ENCODE measurements around the gene MAP4K2.

Gene MAP4K2

GRCh38 chr11:64754124-64754918 lies 48.7 kb downstream of the MAP4K2 start:
- no peak for DNase-seq (ENCODE audit: low spot score)

DNA sequence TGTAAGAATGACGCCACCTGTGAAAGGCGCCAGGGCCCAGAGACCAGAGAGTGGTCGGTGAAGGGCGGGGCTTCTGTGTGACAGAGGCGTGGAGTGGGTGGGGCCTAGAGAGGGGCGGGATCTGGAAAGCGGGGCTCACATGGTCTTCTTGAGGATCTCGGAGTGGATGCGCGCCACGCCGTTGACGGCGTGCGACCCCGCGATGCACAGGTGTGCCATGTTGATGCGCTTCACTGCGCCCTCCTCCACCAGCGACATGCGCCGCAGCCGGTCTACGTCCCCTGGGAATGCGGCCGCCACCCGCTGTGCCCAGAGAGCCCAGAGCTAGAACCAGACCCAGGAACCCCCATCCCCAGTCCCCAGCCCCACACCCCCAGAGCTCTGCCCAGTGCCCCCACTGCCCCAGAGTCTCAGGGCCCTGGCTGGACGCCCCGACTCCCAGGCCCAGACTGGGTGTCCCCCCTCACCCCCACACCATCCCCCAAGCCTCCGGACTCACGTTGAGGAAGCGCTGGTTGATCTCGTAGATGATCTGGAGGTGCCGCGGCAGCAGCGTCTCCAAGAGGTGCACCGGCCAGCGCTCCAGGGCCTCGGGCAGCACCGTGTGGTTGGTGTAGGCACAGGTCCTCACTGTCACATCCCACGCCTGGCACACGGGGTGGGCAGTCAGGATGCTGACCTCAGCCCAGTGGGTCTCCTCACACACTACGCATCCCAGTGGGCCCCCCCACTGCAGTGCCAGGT lies 49.5 kb downstream of the MAP4K2 start:
- DNase-seq (ENCODE audit: low spot score), result no peak

- DNase-seq (ENCODE audit: low spot score), result no peak
Observed at GRCh38 chr11:64753019-64753379, 50.0 kb downstream of the MAP4K2 start.

DNA sequence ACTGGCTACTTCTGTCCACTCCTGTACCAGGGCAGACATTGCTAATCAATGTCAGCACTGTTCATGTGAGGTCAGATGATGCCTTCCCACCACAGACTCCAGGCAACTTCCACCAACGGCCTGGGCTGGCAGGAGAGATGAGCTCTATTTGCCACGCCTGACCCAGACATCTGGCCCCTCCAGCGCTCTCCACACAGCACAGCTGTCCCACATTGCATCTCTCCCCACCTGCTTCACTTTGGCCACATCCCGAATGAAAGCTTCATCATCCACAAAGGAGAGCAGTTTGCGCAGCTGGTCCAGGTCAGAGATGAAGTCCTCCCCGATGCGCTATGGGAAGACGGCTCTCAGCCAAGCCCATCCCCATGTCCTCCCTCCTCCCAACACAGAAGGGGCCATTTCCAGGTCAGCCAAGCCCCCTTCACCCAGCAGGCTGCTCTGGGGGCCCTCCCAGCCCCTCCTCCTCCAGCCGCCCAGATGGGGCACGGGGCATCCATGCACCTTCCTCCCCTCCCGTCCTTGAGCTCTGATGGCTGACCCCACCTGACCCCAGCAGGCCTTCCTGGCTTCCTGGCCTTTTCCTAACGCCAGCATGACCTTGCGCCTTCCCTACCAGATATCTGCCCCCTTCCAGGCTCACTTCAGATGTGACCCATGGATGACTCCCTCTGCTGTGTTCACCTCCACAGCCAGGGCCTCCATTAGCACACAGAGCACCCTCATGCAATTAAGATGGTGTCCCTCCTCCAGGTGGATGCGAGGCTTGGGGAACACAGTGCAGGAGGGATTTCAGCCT lies 50.6 kb downstream of the MAP4K2 start:
- no peak for DNase-seq (ENCODE audit: low spot score)

DNA sequence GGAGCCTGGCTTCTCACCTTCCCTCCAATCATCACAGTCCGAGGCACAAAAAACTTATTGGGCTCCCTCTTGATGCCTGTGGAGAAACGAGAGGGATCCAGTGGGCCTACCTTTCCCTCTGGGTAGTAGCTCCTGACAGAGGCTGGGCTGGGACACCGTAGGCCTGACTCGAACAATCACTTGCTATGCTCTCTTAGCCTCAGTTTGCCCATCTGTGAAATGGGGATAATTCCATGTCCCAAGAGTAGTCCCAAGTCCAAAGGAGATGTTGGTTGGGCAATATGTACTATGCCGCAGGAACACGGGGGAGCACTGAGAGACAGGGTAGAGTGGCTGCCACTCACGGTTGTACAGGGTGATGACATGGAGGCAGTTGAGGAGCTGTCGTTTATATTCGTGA lies 51.4 kb downstream of the MAP4K2 start:
- DNase-seq (ENCODE audit: low spot score), result no peak

DNA sequence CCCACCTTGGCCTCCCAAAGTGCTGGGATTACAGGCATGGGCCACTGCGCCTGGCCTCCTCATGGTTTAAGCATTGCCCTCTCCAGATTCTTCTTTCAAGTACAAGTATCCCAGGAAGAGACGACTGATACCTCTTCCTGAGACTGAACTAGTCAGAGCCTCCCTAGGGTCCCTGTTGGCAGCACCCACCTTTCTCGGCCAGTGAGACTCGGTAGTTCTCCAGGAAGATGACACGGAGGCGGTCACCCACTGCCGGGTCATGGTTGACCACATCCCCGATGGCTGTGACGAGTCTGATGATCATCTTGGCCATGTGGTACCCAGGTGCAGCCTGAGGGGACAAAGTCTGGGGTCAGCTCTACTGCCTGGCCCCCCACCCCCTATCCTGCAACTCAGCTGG lies 51.9 kb downstream of the MAP4K2 start:
- no peak for DNase-seq (ENCODE audit: low spot score)

DNA sequence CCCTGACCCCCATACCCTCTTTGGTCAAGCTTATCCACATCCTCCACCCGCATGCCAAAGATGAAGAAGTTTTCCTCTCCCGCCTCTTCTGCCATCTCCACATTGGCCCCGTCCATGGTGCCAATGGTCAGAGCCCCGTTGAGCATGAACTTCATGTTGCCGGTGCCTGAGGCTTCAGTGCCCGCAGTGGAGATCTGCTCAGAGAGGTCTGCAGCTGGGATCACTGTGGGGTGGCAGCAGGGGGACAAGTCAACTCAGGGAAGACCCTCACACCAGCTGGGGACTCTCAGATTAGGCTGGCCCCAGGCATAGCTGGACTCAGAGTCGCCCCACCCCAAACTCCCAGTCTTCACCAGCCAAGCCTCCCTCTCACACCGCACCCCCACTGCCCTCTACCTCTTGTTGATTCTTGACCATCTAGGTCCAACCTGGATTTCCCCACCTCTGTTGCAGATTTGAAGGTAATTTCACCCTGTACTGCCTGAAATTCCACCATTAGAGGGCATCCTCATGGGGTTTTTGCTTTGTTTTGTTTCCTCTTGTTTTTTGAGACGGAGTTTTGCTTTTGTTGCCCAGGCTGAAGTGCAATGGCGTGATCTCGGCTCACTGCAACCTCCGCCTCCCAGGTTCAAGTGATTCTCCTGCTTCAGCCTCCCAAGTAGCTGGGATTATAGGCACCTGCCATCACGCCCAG lies 52.5 kb downstream of the MAP4K2 start:
- no peak for DNase-seq (ENCODE audit: low spot score)

DNA sequence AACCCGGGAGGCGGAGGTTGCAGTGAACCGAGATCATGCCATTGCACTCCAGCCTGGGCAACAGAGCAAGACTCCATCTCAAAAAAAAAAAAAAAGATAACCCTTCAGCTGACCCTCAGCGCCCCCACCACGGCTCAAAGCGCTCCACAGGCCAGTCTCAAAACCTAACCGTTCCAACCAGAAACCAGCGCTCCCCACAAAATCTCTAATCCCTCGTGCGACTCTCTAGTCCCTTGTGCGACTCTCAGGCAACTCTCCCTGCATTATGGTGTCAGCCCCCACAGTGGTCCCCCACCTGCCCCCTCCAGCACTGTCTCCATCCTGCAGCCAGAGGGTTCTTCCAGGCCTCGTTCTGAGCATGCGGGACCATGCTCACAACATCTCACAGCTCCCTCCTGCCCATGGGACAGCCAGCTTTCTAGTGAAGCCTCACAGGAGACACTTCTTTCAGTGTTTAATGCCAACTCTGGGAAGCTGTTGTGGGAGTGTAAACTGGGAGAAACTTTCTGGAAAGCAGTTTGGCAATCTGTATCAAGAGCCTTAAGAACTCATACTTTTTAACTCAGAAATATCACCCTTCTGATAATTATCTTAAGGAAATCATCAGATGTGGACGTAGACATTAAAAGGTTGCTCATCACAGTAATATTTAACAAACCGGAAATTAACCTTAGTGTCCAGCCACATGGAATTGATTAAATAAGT lies 54.9 kb downstream of the MAP4K2 start:
- no peak for DNase-seq (ENCODE audit: low spot score)

DNA sequence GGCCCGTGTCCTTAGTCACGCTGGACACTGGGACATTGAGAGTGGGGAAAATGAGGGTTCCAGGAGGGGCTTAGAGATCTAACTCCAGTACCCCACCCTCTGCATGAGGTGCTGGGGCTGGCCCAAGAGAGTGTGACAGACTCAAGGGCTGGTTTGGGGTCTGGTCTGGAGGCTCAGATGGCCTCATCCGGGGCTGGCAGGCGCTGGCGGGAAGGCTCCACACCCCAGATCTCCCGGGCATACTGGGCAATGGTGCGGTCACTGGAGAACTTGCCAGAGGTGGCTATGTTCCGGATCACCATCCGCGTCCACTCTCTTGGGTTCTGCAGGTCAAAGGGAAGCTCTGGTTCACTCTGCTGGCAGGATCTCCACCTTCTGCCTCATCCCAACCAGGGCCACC lies 56.5 kb downstream of the MAP4K2 start:
- no peak for DNase-seq (ENCODE audit: low spot score)

GRCh38 chr11:64745521-64746328 lies 57.3 kb downstream of the MAP4K2 start:
- no peak for DNase-seq (ENCODE audit: low spot score)

DNA sequence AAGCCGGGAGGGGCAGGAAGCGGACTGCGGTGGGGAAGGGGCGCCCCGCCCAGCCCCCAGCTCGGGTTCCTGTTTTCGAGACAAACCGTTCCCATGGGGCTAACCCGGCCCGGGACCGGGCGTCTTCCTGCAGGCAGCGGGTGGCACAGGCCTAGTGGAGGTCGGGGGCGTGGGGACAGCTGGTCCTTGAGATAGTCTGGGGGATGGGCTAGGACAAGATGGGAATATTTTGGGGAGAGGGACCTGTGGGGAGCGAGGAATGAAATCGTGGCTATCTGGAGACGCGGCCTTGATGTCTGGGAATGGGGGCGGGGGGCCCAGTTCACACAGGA lies 57.9 kb downstream of the MAP4K2 start:
- DNase-seq (ENCODE audit: low spot score), result no peak

- DNase-seq (ENCODE audit: low spot score), result no peak
Observed at GRCh38 chr11:64744544-64745188, 58.3 kb downstream of the MAP4K2 start.

DNA sequence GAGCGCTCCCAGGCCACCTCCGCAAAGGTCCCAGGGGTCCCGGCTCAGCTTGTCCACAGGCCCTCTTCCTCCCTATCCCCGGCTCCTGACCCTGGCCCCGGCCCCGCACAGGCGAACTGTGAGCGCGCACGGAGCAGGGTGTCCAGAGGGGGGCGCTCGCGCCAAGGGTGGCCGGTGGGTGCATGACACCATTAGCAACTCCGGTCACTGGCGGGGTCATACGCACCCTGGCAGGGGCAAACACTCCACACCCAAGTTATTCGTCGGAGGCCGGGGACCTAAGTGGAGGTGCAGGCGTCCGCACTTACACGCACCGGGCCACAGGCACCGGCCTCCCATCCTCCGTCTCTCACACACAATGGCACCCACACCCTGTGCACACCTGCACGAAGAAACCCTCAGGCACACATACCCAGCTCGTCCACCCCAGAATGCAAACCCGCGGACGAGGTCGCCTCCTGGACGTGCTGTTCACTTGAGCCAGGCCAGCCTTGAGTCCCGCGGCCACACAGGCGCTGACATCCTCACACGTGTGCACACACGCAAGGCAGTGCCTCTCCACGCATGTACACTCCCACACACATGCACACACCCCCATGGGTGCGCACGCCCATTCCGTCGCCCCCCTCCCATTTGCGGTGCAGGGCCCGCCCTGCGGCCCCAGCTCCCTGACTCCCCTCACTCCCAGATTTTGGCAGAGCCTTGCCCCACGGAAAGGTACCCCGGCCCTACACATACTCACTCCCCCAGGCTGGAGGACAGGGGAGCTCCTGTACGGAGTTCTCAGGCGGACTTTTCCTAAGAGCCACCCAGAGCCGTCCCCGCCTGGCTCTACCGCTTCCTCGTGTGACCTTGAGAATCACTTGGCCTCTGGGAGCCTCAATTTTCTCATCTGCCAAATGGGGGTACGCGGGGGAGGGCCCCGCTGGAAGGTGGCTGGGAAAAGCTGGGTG lies 59.1 kb downstream of the MAP4K2 start, which contains the start of gene RASGRP2:
Gene RASGRP2 (minus strand): TSS at position 552 of the 953 bp plus-strand sequence. CDS start 1,276 bp downstream, outside the sequence.
- DNase-seq (ENCODE audit: low spot score), result no peak

- DNase-seq (ENCODE audit: low spot score), result peak; percentile 73
Observed at GRCh38 chr11:64742889-64743590, 60.0 kb downstream of the MAP4K2 start.

DNA sequence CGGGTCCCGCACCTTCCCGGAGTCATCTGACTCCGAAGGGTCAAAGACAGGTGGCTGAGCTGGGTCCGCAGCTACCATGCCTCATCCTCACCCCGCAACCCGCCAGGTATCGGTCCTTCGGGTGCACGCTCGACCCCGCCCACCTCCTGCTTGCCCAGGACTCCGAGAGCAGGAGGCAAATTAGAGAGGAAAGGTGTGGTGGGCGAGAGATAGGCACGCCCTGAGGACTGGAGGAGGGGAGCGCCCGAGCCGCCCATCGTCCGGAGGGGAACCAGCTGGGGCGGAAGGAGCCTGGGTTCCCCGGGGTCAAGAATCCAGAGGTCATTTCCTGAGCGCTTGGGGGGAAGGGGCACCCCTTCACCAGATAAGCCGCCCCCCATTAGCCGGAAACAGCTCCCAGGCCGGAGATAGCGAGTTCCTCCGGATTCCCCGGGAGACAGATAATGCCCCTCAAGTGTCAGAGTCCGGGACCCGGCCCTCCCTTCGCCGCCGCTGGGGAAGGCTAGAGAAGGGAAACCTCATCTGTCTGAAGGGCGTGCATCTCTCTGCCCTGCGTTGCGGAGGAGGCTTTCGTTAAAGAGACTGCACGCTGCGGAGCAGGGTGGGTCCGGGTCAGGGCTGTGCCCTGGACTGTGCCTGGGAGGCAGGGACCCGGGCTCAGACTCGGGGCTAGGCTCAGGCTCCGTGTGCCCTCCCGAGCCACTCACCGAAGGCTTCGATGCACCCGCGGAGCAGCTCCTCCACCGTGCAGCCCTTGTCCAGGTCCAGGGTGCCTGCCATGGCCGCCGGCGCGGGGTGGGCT lies 60.7 kb downstream of the MAP4K2 start:
- DNase-seq (ENCODE audit: low spot score), result no peak

DNA sequence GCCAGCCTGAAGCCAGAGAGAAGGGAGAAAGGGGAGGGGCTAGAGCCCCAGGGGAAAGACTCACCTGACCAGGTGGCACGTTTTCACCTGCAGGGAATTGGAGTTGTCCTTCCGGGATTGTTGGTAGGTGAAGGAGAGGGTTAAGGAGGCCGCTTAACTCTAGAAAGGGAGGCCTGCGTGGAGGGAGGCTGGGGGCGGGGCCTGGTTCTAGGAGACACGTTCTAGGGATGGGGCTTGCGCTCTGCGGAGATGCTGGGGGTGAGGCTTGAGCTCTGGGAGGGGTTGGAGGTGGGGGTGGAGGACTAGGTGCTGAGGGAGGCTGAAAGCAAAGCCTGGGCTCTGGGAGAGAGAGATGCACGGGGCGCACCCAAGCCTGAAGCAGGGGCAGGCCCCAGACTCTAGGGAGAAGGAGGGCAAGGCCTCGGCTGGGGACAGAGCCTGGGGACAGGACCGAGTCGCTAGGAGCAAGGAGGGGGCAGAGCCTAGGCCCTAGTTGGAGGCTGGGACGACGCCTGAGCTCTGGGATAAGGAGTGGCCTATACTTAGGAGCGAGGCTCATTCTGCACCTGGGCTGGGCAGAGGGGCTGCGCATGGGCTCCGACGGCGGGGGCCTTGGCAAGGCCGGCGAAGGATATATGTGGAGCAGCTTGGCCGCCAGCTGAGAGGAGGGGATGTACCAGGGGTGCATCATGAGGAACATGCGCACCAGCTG lies 61.5 kb downstream of the MAP4K2 start:
- no peak for DNase-seq (ENCODE audit: low spot score)

DNA sequence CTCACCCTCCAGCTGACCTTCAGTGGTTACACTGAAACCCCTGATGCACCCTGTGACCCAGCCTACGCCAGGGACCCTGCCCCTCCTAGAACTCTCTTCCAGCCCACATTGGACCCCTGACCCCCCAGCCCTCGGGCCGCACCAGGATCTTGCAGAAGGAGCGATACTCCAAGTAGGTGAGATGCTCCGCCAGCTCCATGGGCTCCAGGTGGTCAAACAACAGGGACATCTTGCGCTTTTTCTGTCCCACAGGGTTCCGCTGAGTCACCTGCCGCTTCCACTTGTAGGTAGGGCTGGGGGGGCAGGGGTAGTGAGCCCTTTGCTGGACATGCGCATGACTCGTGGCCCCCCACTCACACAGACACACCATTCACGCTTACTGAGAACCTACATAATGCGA lies 63.1 kb downstream of the MAP4K2 start:
- DNase-seq (ENCODE audit: low spot score), result no peak
